ENCODE results near the gene SVEP1.
"Not testable (repeated sequence)": the region's sequence is repeated elsewhere in the genome, so short reads cannot be mapped to it uniquely, and the experiment has no call there.

Gene SVEP1

GRCh38 chr9:110443866-110444220 lies 135.7 kb downstream of the SVEP1 start:
- DNase-seq (ENCODE audit: low spot score), result no peak

- DNase-seq (ENCODE audit: low spot score), result no peak
These were observed 136.2 kb downstream of the SVEP1 start for GRCh38 chr9:110443146-110443865.

- no peak for DNase-seq (ENCODE audit: low spot score)
These were observed 138.7 kb downstream of the SVEP1 start for GRCh38 chr9:110440796-110441195.

DNA sequence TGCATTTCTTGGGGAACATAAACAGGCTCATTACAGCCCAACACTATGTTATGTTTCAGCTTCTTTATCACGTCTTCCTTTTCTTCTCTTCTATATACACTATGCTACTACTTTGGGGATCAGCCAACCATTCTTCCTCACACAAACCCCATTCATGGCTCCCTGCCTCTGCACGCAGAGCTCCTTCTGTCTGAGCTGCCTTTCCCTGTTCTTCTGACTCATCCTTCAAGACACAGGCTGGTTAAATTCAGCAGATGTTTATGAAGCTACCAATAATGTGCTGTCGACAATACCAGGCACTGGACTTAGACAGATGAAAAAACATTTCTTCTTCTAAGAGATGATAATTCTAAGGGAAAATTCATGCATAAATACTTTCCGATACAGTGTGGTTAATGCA lies 139.4 kb downstream of the SVEP1 start:
- no peak for DNase-seq (ENCODE audit: low spot score)

GRCh38 chr9:110432253-110432652 lies 147.3 kb downstream of the SVEP1 start:
- no peak for DNase-seq (ENCODE audit: low spot score)

GRCh38 chr9:110429453-110429852 lies 150.1 kb downstream of the SVEP1 start:
- no peak for DNase-seq (ENCODE audit: low spot score)

DNA sequence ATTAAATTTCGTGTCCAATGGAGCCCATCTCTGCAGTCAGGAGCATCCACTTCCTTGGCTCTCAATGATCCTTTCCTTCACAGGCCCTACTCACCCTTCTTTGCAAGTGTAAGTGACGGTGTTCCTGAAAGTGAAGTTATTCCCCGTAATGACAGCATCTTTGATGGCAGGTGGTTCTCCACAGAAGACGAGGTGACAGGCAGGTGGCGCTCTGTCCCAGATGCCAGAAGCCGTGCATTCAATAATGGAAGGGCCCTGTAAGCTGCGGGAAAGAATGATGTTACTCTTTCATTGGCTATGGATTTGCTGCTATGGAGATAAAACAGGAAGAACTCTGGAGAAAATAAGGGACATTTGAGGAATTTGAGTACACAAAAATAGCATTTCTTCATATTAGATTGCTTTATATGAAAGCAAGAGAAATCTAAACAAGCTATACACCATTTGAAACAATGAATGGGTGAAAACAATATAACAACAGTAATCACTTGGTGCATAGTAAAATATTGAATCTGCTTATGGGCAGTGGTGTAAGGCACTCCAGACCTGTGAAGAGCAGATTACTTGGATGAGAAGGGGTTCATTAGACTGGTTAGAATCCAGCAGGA lies 151.9 kb downstream of the SVEP1 start:
- DNase-seq (ENCODE audit: low spot score), result peak; percentile 11

DNA sequence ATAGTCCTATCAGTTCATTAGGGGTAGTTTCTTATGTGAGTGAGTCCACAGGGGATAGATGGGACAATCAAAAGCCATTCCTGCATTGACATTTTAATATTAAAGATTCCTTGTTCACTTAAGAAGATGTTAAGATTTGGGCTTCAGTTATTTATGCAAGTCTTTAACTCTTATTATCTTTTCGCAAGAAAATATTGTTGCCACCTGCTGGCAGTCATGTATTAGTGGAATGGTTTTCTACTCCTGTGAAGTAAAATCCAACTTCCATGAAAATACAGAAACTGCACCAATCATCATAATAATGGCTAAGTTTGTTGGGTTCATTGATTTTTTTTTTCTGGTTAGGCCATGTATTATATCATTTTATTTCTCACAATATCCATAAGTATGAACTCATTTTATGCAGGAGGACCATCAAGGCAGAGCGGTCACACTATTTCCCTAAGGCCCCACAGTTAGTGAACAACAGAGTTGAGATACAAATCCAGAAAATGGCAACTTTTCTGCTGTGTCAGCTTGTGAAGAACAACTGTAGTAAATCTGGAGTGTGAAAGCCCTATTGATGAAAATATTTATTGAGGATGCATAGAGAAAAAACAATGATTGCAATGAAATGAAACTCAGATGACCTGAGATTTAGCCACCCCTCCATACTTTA lies 153.4 kb downstream of the SVEP1 start:
- no peak for DNase-seq (ENCODE audit: low spot score)

DNA sequence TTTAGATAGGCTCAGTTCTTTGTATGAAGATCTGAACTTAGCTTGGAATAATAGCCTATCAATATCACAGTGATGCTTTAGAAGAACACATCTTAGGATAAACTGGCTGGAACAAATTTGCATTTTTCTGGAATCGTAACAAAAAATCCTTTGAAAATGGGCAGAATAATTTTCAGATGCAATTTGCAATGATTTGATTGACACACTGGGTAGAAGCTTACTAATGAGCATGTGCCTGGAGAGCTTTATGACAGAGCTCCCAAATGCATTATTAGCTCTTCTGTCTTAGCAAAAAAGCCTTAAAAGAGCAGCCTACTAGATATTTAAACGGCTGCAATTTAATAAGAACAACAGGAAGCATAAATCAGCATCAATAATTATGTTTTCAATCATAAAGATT lies 165.1 kb downstream of the SVEP1 start:
- DNase-seq (ENCODE audit: low spot score), result no peak

DNA sequence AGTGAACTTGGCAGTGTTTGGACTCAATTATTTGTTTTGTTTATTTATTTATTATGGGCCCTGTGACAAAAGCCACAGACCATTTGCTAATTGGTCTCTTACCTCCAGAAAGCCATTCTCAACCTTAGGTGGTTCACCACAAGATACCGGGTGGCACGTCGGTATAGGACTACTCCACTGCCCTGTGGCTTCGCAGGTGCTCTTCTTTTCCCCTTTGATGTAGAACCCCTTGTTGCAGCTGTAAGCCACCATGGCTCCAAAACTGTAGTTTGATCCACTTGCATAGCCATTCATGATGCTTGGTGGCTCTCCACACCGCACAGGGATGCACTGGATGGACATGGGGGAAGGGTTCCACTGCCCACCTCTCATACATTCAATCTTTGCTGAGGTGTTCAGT lies 168.6 kb downstream of the SVEP1 start:
- no peak for DNase-seq (ENCODE audit: low spot score)

GRCh38 chr9:110408598-110408997 lies 170.9 kb downstream of the SVEP1 start:
- DNase-seq (ENCODE audit: low spot score), result no peak

GRCh38 chr9:110405858-110406443 lies 173.6 kb downstream of the SVEP1 start:
- no peak for DNase-seq (ENCODE audit: low spot score)

DNA sequence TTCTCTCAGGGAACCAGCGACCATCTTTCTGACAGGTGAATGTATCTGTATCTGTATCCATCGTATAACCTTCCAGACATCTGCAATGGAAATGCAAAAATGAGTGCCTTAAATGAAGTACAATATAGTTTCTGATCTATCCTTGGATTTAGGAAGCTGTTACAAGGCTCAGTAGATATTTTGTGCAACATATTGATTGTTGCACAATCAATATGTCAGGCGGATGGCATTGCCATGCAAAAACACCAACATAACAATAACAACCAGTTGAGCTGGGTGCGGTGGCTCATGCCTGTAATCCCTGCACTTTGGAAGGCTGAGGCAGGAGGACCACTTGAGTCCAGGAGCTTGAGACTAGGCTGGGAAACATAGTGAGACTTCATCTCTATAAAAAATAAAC lies 175.1 kb downstream of the SVEP1 start:
- no peak for DNase-seq (ENCODE audit: low spot score)

GRCh38 chr9:110399983-110400382 lies 179.6 kb downstream of the SVEP1 start:
- no peak for DNase-seq (ENCODE audit: low spot score)

- not testable (repeated sequence) for DNase-seq (ENCODE audit: low spot score)
These were observed 180.5 kb downstream of the SVEP1 start for GRCh38 chr9:110398992-110399391.

- no peak for DNase-seq (ENCODE audit: low spot score)
These were observed 187.6 kb downstream of the SVEP1 start for GRCh38 chr9:110391826-110392485.

DNA sequence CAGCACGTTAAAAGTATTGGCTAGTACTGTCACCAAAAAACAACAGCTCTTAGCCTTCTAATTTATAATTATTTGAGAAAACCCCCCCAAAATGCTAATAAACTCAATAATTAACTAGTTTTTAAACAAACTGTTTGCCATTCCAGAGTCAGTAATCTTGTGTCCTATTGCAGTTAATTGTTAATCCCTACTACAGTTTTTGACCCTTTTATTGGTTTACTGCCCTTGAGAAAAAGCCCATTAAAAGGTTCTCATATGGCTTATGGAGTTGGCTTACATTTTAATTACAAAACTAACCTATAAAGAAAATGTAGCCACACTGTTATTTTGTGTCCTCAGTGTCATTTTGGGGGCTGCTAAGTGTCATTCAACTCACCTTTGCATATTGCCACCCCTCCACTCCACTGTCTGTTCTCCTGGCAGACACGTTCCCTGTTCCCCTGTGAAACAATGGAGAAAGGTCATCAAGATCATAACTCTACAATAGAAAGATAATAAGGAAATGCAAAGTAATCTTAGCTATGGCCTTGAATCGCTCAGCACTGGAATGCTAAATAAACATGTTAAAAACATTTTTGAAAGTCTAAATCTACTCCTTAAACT lies 190.3 kb downstream of the SVEP1 start:
- DNase-seq (ENCODE audit: low spot score), result no peak

DNA sequence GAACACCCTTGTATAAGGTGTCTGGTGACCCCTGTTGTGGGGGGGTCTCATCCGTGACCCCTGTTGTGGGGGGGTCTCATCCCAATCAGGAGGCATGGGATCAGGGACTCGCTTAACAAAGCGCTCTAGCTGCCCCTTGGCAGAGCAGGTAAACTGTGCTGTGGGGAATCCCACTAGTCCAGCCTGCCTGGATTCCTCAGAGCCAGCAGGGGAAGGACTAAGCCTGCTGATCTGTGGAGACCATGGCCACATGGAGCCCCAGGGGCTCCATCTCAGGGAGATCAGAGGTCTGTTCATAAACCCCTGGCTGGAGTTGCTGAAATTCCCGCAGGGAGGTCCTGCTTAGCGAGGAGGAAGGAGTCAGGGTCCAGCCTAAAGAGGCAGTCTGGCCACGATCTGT lies 196.1 kb downstream of the SVEP1 start:
- no peak for DNase-seq (ENCODE audit: low spot score)

DNA sequence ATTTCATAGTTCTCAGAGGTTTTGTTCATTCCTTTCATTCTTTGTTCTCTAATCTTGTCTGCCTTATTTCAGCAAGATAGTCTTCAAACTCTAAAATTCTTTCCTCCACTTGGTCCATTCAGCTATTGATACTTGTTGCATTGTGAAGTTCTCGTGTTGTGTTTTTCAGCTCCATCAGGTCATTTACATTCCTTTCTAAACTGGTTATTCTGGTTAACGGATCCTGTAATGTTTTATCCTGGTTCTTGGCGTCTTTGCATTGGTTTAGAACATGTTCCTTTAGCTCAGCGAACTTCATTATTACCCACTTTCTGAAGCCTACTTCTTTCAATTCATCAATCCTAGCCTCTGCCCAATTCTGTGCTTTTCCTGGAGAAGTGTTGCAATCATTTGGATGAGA lies 196.8 kb downstream of the SVEP1 start:
- DNase-seq (ENCODE audit: low spot score), result no peak

DNA sequence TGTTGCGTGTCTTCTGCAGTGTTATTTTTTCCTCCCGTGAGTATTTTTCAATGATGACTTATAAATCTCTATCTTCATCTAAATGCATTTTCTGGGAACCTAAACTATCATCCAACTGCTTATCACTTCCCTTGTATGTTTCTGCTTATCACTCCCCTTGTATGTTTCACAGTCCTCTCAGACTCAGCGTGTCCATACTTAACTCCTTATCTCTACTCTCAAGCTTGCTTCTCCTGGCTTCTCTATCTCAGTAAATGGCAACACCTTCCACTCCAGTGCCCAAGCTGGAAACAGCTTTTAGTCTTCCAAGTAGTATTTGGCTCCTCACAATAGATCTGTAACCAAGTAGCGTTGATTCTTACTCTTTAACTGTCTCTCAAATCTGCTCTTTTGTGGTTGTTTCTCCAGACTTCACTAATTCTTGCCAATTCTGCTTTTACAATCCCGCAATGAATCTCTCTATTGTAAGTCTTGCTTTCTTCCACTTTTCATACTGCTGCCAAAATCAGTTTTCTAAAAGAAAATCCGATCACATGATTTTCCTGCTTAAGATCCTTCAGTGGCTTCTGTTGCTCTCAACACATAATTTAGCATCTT lies 208.0 kb downstream of the SVEP1 start:
- no peak for DNase-seq (ENCODE audit: low spot score)

DNA sequence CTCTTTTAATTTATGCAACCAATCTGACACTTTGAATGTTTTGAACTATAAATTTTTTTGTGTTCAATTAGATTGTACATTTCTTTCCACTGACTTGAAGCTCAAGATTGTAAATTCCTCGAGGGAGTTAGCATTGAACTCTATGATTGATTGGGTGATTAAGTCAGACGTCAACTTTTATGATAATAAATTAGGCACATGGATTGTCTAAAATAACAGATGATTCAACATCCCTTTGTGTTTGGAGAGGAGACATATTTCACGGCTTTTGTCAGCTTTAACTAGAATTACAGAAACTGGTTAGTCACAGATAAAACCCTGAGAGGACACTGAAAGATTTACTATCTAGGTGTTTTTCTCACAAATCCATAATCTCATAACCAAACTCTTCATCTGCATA lies 209.2 kb downstream of the SVEP1 start:
- no peak for DNase-seq (ENCODE audit: low spot score)

DNA sequence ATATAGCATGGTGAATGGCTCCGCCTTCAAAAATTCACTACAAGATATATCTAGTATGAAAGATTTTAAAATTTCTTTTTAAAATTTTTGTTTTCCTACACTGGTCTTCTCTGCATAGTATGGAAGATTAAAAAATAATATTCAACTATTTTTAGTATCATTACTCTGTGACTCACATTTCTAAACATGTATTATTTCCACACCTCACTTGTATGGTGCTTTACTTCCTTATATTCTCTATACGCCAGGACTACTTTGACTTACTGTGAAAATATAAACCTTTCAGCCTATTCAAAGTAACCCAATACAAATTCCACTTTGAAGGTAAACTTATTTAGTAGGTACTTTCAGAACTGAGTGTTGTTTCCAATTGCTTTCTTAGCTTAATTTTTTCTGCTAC lies 215.1 kb downstream of the SVEP1 start:
- no peak for DNase-seq (ENCODE audit: low spot score)

Data from LoVo (cell line).